Measurements from ENCODE around the gene MGAT5B.

GRCh38 chr17:76948301-76948700, 80.1 kb downstream of the MGAT5B start:
- no peak for TF ChIP-seq CTCF (IDR thresholded peaks at IDR 0.05 in 8 of 11, conservative IDR thresholded peaks at IDR 0.05 in 3 of 11)
- TF ChIP-seq POLR2AphosphoS5 (IDR thresholded peaks at IDR 0.05) = no peak
- TF ChIP-seq POLR2A (IDR thresholded peaks at IDR 0.05) = no peak
